GM10248 (cell line): ENCODE results near the gene WDR4.
"Not testable (repeated sequence)": the region's sequence is repeated elsewhere in the genome, so short reads cannot be mapped to it uniquely, and the experiment has no call there.

Experiments used
- CTCF ChIA-PET: fragments of 300-600 bp; sonication (Branson Sonifier 250); formaldehyde crosslinking; extraction: SDS; loops from one replicate; lab custom pipeline; 2021; ENCODE audit warnings: antibody characterized with exemption; lab: Yijun Ruan, JAX
- POLR2A ChIA-PET: fragments of 350-650 bp; sonication (Branson Sonifier 250); formaldehyde crosslinking; extraction: SDS; loops from one replicate; lab custom pipeline; 2020; ENCODE audit warnings: antibody characterized with exemption; lab: Yijun Ruan, JAX
- DNase-seq: peaks from one replicate; pipeline ENCODE4 v3.0.0; 2012; ENCODE audit errors: extremely low spot score
- CTCF ChIP-seq: IDR thresholded peaks from 2 replicates; pipeline ENCODE4 v1.5.1; 2012; ENCODE audit warnings: mild to moderate bottlenecking, low read depth; ENCODE audit errors: extremely low read depth, missing control alignments, control extremely low read depth

The WDR4 gene

DNA sequence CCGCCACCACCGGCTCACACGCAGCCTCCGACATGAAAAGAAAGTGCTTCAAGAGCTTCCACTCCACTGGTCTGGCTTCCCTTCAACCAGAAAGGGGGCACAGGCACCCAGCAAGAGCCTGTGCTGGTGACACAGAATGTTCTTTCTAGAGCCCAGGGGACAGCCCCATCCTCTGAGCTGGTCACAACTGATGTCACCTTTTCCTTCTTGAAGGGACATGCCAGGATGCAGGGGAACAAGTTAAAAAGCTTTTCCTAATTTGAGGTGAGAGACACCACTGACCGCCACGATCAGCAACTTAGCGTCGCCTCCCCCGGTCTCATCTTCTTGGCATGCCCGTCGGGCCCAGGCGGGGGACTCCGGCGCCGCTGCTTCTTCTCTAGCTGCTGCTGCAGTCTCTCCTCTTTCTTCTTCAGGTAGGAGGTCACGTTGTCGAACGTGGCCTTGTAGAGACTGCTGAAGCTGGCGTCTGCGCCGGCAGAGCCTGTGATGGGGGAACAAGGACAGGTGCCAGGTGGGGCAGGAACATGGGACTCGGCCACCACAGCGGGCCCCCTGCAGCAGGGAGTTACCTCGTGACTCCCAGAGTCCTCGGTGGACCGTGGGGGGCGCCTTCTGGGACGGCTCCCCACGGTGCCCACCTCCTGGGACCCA, 29.5 kb downstream of the WDR4 start:
- ChIA-PET POLR2A (no interaction called here), CTCF (no interaction called here)
- no peak for TF ChIP-seq CTCF
- no peak for DNase-seq

- ChIA-PET CTCF (no interaction called here), POLR2A (no interaction called here)
- no peak for DNase-seq
- no peak for TF ChIP-seq CTCF
Measured at GRCh38 chr21:42848932-42849758, 30.2 kb downstream of the WDR4 start.

GRCh38 chr21:42848144-42848931, 31.0 kb downstream of the WDR4 start:
- POLR2A ChIA-PET, DNase-seq, CTCF ChIA-PET: not testable (repeated sequence)

- ChIA-PET CTCF (no interaction called here), POLR2A (no interaction called here)
- no peak for DNase-seq
- no peak for TF ChIP-seq CTCF
Measured at GRCh38 chr21:42847726-42848125, 31.6 kb downstream of the WDR4 start.

DNA sequence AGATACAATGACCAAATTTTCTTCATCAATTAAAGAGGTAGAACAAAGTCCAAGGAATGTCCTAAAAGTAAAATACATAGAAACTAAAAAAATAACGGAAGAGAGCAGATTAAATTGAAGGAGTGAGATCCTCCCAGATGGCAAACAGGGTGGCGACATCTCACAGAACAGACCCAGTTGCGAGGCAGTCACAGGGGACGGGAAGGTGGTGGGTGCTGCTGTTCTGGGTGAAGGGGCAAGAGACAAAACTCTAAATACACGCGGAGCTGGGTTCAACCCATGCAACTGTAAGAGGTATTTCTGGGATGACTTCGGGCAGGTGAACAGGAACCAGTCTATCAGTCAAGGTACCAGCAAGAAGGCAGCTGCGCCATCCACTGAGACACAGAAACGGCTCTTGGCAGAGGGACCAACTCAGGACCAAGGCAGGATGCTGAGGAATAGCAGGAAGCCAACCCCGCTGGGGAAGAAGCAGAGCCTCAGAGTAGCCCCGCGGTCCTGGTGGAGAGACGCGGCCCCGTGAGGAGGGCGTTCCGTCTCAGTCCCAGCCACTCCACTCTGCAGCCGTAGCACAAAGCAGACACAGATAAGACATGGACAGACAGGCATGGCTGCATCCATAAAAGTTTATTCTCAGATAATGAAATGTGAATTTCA, 32.2 kb downstream of the WDR4 start:
- POLR2A ChIA-PET, result no interaction called here
- DNase-seq, result no peak
- TF ChIP-seq CTCF, result no peak

DNA sequence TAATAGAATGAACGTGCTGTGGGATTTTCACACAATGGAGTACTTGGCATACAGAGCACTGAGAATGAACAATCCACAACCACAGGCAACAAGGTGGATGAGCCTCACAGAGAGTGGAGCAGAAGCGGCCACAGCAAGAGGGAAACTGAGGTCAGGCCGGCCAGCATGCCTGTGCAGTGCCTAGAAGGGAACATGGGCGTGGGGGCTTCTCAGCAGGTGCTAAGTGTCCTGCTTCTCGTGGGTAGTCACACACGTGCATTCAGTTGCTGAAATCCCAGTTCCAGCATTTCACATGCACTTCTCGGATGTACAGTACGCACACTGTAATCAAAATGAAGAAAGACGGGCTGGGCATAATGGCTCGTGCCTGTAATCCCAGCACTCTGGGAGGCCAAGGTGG, 33.1 kb downstream of the WDR4 start:
- no peak for TF ChIP-seq CTCF
- no peak for DNase-seq
- ChIA-PET CTCF (no interaction called here), POLR2A (no interaction called here)

More for the DNA sequence above, 32.2 kb downstream of the WDR4 start:
- CTCF ChIA-PET, result no interaction called here
